ENCODE data around the gene CDKL2. TPM values are rescaled to one million over a fixed set of nuclear protein-coding genes. Genes with fewer than 3 reads are reported as not detected.

Gene CDKL2
- polyA plus RNA-seq, 3 donors = 10.5 to 12.7 (median 10.8) TPM

- no peak for DNase-seq (ENCODE audit: extremely low read depth in 1 of 11, low read depth in 9 of 11, low spot score in 4 of 11)
These were observed 23.6 kb upstream of the CDKL2 start for GRCh38 chr4:75653845-75654503.

- no peak for DNase-seq (ENCODE audit: extremely low read depth in 1 of 11, low read depth in 9 of 11, low spot score in 4 of 11)
These were observed 13.8 kb upstream of the CDKL2 start for GRCh38 chr4:75644095-75644494.

GRCh38 chr4:75643651-75644050, 13.3 kb upstream of the CDKL2 start:
- no peak for DNase-seq (ENCODE audit: extremely low read depth in 1 of 11, low read depth in 9 of 11, low spot score in 4 of 11)

- DNase-seq (ENCODE audit: extremely low read depth in 1 of 11, low read depth in 9 of 11, low spot score in 4 of 11) = no peak
These were observed 8.9 kb upstream of the CDKL2 start for GRCh38 chr4:75639124-75639695.

- no peak for DNase-seq (ENCODE audit: extremely low read depth in 1 of 11, low read depth in 9 of 11, low spot score in 4 of 11)
These were observed 7.5 kb upstream of the CDKL2 start for GRCh38 chr4:75637827-75638226.

- DNase-seq (ENCODE audit: extremely low read depth in 1 of 11, low read depth in 9 of 11, low spot score in 4 of 11) = peak in 7 of 11 donors; percentile 25 to 61 (median 42)
These were observed 6.8 kb upstream of the CDKL2 start for GRCh38 chr4:75637176-75637575.

GRCh38 chr4:75634951-75635350, 4.6 kb upstream of the CDKL2 start:
- DNase-seq (ENCODE audit: extremely low read depth in 1 of 11, low read depth in 9 of 11, low spot score in 4 of 11) = no peak

GRCh38 chr4:75634281-75634680, 4.0 kb upstream of the CDKL2 start:
- DNase-seq (ENCODE audit: extremely low read depth in 1 of 11, low read depth in 9 of 11, low spot score in 4 of 11) = no peak

GRCh38 chr4:75633846-75634245, 3.5 kb upstream of the CDKL2 start:
- no peak for DNase-seq (ENCODE audit: extremely low read depth in 1 of 11, low read depth in 9 of 11, low spot score in 4 of 11)

GRCh38 chr4:75630937-75631329, 605 bp upstream of the CDKL2 start:
- DNase-seq (ENCODE audit: extremely low read depth in 1 of 11, low read depth in 9 of 11, low spot score in 4 of 11) = peak in 1 of 11 donors; percentile 1

GRCh38 chr4:75629239-75629638, 1.1 kb downstream of the CDKL2 start:
- peak in 2 of 11 donors; percentile 7 to 41 for DNase-seq (ENCODE audit: extremely low read depth in 1 of 11, low read depth in 9 of 11, low spot score in 4 of 11)

GRCh38 chr4:75623026-75623425, 7.3 kb downstream of the CDKL2 start:
- no peak for DNase-seq (ENCODE audit: extremely low read depth in 1 of 11, low read depth in 9 of 11, low spot score in 4 of 11)

GRCh38 chr4:75621715-75622114, 8.6 kb downstream of the CDKL2 start:
- DNase-seq (ENCODE audit: extremely low read depth in 1 of 11, low read depth in 9 of 11, low spot score in 4 of 11) = no peak

- no peak for DNase-seq (ENCODE audit: extremely low read depth in 1 of 11, low read depth in 9 of 11, low spot score in 4 of 11)
These were observed 18.0 kb downstream of the CDKL2 start for GRCh38 chr4:75612306-75612705.

GRCh38 chr4:75605928-75606327, 24.4 kb downstream of the CDKL2 start:
- no peak for DNase-seq (ENCODE audit: extremely low read depth in 1 of 11, low read depth in 9 of 11, low spot score in 4 of 11)

GRCh38 chr4:75599647-75600046, 30.7 kb downstream of the CDKL2 start:
- DNase-seq (ENCODE audit: extremely low read depth in 1 of 11, low read depth in 9 of 11, low spot score in 4 of 11) = no peak

- no peak for DNase-seq (ENCODE audit: extremely low read depth in 1 of 11, low read depth in 9 of 11, low spot score in 4 of 11)
These were observed 31.9 kb downstream of the CDKL2 start for GRCh38 chr4:75598390-75598789.

GRCh38 chr4:75596061-75596460, 34.3 kb downstream of the CDKL2 start:
- no peak for DNase-seq (ENCODE audit: extremely low read depth in 1 of 11, low read depth in 9 of 11, low spot score in 4 of 11)

- DNase-seq (ENCODE audit: extremely low read depth in 1 of 11, low read depth in 9 of 11, low spot score in 4 of 11) = no peak
These were observed 36.9 kb downstream of the CDKL2 start for GRCh38 chr4:75593393-75593792.

GRCh38 chr4:75584067-75584466, 46.3 kb downstream of the CDKL2 start:
- no peak for DNase-seq (ENCODE audit: extremely low read depth in 1 of 11, low read depth in 9 of 11, low spot score in 4 of 11)

GRCh38 chr4:75567725-75568124, 62.6 kb downstream of the CDKL2 start:
- no peak for DNase-seq (ENCODE audit: extremely low read depth in 1 of 11, low read depth in 9 of 11, low spot score in 4 of 11)
